ENCODE results near the gene PGAM2. TPM values are rescaled to one million over a fixed set of nuclear protein-coding genes. Genes with fewer than 3 reads are reported as not detected.

PGAM2 gene
- total RNA-seq, 2 experiments from 2014 or later, result 0.69 to 0.80 TPM

DNA sequence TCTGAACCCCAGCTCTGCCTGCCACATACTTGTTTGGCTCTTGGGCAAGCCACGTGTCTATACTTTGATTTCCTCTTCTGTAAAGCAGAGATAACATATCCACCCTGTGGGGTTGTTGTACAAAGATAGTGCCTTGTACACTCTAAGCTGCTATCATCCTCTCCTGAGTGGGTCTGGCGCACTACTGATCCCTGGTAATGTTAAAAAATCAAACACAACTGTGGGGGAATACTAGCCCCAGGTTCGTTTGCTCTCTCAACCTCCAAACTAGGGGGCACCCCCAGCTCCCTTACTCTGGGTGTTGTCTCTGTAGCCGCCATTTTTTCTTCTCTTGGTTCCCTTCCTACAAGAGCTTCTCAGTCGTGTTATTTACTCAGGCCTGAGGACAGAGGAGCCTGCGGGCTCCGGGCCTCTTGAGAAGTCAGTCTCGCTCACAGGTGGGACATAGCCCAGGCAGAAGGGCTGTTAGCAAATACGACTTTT, 15.9 kb upstream of the PGAM2 start:
- Histone ChIP-seq H2AFZ (ENCODE audit: low read length) (no peak overlapping the region), H4K20me1 (ENCODE audit: insufficient read depth, low read length) (no peaks in the 10 kb centered on the region; the same call in 1 of the 2 replicates), H3K4me3 (ENCODE audit: low read depth, low read length, poor library complexity, severe bottlenecking) (peak overlapping the region; percentile 74), H3K9me3 (ENCODE audit: low read length) (no peaks in the 10 kb centered on the region), H3K9me2 (ENCODE audit: insufficient read depth, low read length) (no peaks in the 10 kb centered on the region), H3K79me2 (ENCODE audit: insufficient read depth, low read depth, low read length) (peaks cover 24% of the 10 kb centered on the region; the same call in 1 of the 2 replicates), H3K36me3 (ENCODE audit: insufficient read depth, low read length) (peaks cover 53% of the 10 kb centered on the region), H3K27ac (ENCODE audit: low read depth, low read length, poor library complexity, severe bottlenecking) (peak overlapping the region; percentile 78), H3K4me1 (ENCODE audit: insufficient read depth, low read length, poor library complexity, severe bottlenecking) (peaks cover 57% of the 10 kb centered on the region), H3K4me2 (ENCODE audit: low read length) (peak overlapping the region; percentile 86)
- ChIA-PET CTCF (ENCODE audit: unreplicated experiment) (interaction anchor here (1.2 to 2.1 kb wide), 4 partner anchors 9 to 112 kb away, joined by 4 to 25 read pairs (median 6); no protein-coding TSS in a partner anchor), POLR2A (interaction anchor here (0.7 to 2.3 kb wide), 7 partner anchors 10 to 120 kb away, joined by 3 to 38 read pairs (median 6); partner anchors contain the start of genes DBNL, POLD2 and YKT6)
- intact Hi-C loops (cut with micrococcal nuclease; ENCODE audit: unreplicated experiment), result loop anchor here (1.0 to 10.0 kb wide), 2 partner anchors 47 to 67 kb away; no protein-coding TSS in a partner anchor
- DNase-seq (ENCODE audit: low spot score), result peak; percentile 69
- TF ChIP-seq EZH2phosphoT487 (IDR thresholded peaks at IDR 0.05; ENCODE audit: borderline replicate concordance, low read depth, low read length), result no peak
- TF ChIP-seq, protein P1, sequence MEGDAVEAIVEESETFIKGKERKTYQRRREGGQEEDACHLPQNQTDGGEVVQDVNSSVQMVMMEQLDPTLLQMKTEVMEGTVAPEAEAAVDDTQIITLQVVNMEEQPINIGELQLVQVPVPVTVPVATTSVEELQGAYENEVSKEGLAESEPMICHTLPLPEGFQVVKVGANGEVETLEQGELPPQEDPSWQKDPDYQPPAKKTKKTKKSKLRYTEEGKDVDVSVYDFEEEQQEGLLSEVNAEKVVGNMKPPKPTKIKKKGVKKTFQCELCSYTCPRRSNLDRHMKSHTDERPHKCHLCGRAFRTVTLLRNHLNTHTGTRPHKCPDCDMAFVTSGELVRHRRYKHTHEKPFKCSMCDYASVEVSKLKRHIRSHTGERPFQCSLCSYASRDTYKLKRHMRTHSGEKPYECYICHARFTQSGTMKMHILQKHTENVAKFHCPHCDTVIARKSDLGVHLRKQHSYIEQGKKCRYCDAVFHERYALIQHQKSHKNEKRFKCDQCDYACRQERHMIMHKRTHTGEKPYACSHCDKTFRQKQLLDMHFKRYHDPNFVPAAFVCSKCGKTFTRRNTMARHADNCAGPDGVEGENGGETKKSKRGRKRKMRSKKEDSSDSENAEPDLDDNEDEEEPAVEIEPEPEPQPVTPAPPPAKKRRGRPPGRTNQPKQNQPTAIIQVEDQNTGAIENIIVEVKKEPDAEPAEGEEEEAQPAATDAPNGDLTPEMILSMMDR (conservative IDR thresholded peaks at IDR 0.05; ENCODE audit: low read length), result peak; percentile 53; the same call in 1 of the 2 replicates
- BruUV-seq (replicated peaks), result no TSS peak

DNA sequence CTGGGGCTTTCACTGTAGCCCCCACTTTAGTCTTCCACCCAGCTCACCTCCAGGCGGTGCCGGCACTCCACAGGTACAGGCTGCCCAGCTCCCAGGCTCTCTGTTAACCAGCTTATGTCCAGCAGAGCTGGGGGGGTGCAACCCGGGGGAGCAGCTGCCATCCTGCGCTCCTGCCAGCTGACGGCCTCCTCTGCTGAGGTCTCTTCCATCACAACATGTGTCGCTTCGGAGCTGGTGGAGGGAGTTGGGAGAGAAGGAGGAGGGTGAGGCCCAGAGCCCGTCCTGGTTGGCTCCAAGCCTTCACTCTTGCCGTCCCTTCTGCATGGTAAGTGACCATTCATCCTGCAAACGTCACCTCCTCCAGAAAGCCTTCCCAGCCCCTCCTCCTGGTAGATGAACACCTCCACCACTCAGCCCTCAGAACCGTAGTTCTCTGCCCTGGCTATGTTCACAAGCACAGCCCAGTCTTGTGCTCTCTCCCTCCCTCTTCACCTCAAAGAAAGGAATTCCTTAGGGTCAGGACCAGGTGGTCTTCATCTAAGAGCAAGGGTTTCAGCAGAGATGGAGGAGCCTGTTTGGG, 15.4 kb upstream of the PGAM2 start:
- Histone ChIP-seq H3K79me2 (ENCODE audit: insufficient read depth, low read depth, low read length) (peaks cover 24% of the 10 kb centered on the region; the same call in 1 of the 2 replicates), H3K9me3 (ENCODE audit: low read length) (no peaks in the 10 kb centered on the region), H3K4me3 (ENCODE audit: low read depth, low read length, poor library complexity, severe bottlenecking) (peak overlapping the region; percentile 74), H3K27ac (ENCODE audit: low read depth, low read length, poor library complexity, severe bottlenecking) (peak overlapping the region; percentile 78), H3K4me2 (ENCODE audit: low read length) (peak overlapping the region; percentile 86), H3K4me1 (ENCODE audit: insufficient read depth, low read length, poor library complexity, severe bottlenecking) (peaks cover 54% of the 10 kb centered on the region), H4K20me1 (ENCODE audit: insufficient read depth, low read length) (no peaks in the 10 kb centered on the region; the same call in 1 of the 2 replicates), H3K36me3 (ENCODE audit: insufficient read depth, low read length) (peaks cover 58% of the 10 kb centered on the region), H3K9me2 (ENCODE audit: insufficient read depth, low read length) (no peaks in the 10 kb centered on the region), H2AFZ (ENCODE audit: low read length) (no peak overlapping the region)
- intact Hi-C loops (cut with micrococcal nuclease; ENCODE audit: unreplicated experiment), result loop anchor here (1.0 to 10.0 kb wide), 2 partner anchors 48 to 66 kb away; no protein-coding TSS in a partner anchor
- no TSS peak for BruUV-seq (replicated peaks)
- TF ChIP-seq EZH2phosphoT487 (IDR thresholded peaks at IDR 0.05; ENCODE audit: borderline replicate concordance, low read depth, low read length), result no peak
- TF ChIP-seq, protein P1 (conservative IDR thresholded peaks at IDR 0.05; ENCODE audit: low read length), result 0 out of 2 replicates have a peak, but pooled peaks have one; percentile 15
- POLR2A ChIA-PET, result interaction anchor here (0.7 to 2.3 kb wide), 7 partner anchors 10 to 120 kb away, joined by 3 to 38 read pairs (median 6); partner anchors contain the start of genes DBNL, POLD2 and YKT6
- DNase-seq (ENCODE audit: low spot score), result no peak
- CTCF ChIA-PET (ENCODE audit: unreplicated experiment), result interaction anchor here (1.2 to 2.1 kb wide), 4 partner anchors 8 to 112 kb away, joined by 4 to 25 read pairs (median 6); no protein-coding TSS in a partner anchor
